A549 treated with AZD9567 at 1 μM for 4 hours (cell line): ENCODE data around the gene SRP9. TPM values are rescaled to one million over a fixed set of nuclear protein-coding genes. Genes with fewer than 3 reads are reported as not detected.

Source experiments
- total RNA-seq: library from RNA; stranded (reverse); fragments of 200-300 nt; extraction: Qiagen RNA extraction; gene quantifications from 5 replicates; pipeline ENCODE4 v1.2.3, GENCODE V29; 2022; ENCODE audit not compliant: insufficient read depth

Gene SRP9
- total RNA-seq, result 234 to 517 TPM (median 255 TPM) in 5 replicates

GRCh38 chr1:225777583-225778336 lies at the start of gene SRP9:
Gene SRP9 (plus strand): TSS chr1:225777826. CDS start chr1:225777941, 115 bp downstream.

GRCh38 chr1:225809842-225810578 lies 32.4 kb downstream of the SRP9 start, which contains the start of gene EPHX1:
Gene EPHX1 (plus strand): TSS chr1:225810124. CDS start chr1:225828730, 18,606 bp downstream.

Other genes with a start within 250 kb of the SRP9 start
- 60.6 to 83.2 TPM (median 76.0 TPM) in 5 replicates for gene ENAH, start 124.7 kb upstream of the SRP9 start, total RNA-seq
- 193 to 297 TPM (median 215 TPM) in 5 replicates for gene EPHX1, start 32.3 kb downstream of the SRP9 start, total RNA-seq
- 5.2 to 6.5 TPM (median 5.3 TPM) in 5 replicates for gene TMEM63A, start 104.6 kb downstream of the SRP9 start, total RNA-seq
- gene LEFTY1, start 111.3 kb downstream of the SRP9 start, total RNA-seq, result 0.55 to 1.2 TPM (median 0.95 TPM) in 4 of 5 replicates, not detected in the other
- gene PYCR2, start 146.4 kb downstream of the SRP9 start, total RNA-seq, result 53.6 to 63.4 TPM (median 57.8 TPM) in 5 replicates
- gene LEFTY2, start 163.4 kb downstream of the SRP9 start, total RNA-seq, result 0.13 to 0.25 TPM (median 0.15 TPM) in 3 of 5 replicates, not detected in the others
- gene SDE2, start 221.5 kb downstream of the SRP9 start, total RNA-seq, result 6.8 to 10.6 TPM (median 7.6 TPM) in 5 replicates